Amniotic epithelial cell (primary cell): ENCODE results near the gene TMEM221.

Experiments
- DNase-seq: peaks from one replicate; pipeline ENCODE4 v3.0.0-alpha.2; 2010; ENCODE audit warnings: low read depth

TMEM221 gene

DNA sequence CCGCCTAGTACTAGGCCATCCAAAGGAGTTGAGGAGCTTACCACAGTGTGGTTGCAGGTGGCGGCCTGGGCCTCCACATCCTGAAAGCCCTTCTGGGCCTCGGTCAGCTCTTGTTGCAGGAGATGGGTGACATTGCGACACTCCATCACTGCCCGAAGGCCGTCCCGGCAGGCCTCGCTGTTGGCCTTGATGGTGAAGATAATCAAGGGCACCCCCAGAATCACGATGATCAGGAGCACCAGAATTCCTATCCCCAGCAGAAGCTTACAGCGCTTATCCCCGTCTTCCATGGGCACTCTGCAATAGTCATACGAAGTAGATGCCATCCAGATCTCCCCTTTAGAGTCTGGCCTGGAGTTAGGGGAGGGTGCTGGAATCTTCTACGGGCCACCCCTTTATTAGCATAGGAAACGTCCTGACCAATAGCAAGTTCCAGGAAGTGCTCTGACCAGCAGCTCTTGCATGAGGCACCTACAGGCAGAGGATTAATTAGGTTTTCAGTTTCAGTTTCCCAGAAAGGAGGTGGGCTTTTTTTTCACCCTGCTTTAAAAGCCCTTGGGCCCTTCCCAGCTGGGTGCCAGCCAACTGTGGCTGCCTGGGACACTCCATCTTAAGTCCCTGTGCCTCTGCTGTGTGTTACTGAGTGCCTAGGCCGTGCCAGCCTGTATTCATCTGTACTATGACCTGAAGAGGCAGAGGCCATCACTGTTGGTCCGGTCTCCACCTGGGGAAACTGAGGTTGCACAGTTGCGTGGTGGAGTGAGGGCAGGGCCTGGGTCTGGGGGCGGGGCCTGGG, 43.0 kb downstream of the TMEM221 start, which contains the start of gene BST2:
BST2 (minus strand) TSS at position 381 of the 796 bp plus-strand sequence; CDS start at position 326, 55 bp downstream.
- peak; percentile 98 for DNase-seq

DNA sequence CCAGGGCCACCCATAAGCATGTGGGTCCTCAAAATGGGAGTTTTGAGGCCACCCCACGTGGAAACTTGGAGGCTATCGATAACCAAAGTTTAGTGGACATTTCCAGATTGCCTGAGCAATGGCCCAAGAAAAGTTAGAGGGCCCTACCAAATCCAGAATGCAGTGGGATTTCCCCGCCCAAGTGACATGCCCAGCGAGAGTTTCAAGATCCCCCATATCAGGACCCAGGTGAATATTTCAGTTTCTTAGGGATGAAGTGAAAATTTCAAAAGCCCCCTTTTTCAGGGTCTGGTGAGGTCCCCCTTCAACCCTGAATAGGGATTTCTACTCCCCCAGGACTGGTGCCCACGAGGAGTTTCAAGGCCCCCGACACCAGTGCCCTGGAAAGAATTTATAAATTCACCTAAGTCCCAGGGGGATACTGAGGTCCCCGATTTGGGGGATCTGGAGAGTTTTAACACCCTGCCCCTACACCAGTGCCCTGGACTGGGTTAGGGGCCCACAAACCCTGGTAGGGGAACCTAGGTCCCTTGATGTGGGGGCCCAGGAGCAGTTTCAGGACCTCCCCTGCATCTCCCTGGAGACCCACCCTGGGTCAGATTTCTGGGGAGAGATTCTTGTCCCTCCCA, 43.7 kb downstream of the TMEM221 start:
- DNase-seq = no peak

DNA sequence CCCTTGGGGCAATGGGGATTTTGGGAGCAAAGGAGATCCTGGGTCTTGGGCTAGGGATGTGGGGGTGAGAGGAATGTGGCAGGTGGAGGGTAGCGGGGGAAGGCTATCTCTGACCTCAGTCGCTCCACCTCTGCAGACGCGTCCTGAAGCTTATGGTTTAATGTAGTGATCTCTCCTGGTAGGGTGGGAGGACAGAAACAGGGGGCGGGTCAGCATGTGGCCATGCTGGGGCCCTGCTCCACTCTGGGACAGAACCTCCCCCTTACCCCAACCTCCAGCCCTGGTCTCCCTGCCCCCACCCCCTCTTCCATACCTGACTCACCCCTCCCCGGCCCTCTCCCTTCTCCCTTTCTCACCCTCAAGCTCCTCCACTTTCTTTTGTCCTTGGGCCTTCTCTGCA, 44.5 kb downstream of the TMEM221 start:
- peak; percentile 67 for DNase-seq

DNA sequence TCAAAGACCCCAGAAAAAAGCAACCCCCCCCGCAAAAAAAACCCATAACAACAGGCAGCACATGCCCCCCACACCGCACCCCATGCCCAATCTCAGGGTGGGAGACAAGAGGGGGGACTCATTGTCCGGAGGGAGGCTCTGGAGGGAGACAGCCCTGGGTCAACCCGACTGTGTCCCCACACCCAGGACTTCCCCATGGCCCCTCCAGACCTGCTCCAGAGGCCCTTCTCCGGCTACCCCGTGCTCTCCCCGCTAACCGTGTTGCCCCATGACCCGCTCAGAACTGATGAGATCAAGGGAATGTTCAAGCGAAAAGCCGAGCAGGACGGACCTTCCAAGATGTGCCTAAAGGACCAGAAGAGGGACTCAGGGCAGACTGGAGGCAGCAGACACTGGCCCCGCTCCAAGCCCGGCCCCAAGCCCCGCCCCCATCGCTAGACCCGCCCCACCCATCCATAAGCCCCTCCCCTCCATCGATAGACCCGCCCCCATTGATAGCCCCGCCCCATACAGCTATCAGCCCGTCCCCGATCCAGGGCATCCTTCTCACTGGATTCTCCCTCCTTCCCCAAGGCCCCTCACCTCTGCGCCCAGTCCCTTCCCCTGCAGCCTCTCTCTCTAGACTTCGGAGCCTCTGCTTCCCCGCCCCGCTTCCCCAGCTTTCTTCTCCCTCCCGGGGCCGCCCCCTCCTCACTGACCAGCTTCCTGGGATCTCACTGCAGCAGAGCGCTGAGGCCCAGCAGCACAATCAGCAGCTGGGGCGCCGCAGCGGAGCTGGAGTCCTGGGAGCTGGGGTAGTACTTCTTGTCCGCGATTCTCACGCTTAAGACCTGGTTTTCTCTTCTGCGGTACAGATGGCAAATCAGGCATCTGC, 45.2 kb downstream of the TMEM221 start:
- DNase-seq = peak; percentile 69

DNA sequence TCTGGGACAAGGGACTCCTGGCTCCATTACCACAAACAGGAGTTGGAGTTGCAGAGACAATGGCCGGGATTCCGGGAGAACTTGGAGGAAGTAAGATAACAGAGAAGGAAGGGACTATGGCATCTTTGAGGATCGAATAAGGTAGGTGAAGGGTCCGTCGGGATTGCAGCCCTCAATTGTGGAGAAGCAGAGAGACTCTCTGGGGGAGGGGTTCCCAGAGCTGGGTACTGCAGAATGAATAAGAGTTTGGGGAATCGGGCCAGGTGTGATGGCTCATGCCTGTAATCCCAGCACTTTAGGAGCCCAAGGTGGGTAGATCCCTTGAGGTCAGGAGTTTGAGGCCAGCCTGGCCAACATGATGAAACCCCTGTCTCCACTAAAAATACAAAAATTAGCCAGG, 46.8 kb downstream of the TMEM221 start:
- DNase-seq = no peak

DNA sequence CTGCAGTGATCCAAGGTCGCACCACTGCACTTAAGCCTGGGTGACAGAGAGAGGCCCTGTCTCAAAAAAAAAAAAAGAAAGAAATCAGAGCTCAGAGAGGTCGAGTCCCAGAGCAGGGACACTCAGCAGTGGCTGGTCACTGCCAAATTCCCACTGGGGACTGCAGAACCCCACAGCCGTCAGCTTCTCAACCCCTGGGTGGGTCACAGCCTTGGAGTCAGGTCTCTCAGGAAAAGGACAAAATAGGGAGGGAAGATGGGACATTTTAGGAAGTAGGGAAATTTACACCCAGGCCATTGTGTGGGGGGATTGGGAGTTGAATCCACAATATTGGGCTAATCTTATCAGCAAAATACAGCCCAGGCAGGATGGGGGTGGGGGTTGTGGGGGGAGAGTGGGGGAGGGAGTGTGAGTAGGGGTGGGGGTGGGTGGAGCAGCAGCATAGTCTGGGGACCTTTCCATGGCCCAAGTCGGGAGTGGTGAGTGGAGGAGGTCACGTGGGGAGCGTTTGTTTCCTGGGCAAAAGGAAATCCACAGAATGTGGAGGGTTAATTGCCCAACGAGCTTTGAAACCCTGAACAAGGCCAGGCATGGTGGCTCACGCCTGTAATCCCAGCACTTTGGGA, 49.5 kb downstream of the TMEM221 start:
- no peak for DNase-seq

DNA sequence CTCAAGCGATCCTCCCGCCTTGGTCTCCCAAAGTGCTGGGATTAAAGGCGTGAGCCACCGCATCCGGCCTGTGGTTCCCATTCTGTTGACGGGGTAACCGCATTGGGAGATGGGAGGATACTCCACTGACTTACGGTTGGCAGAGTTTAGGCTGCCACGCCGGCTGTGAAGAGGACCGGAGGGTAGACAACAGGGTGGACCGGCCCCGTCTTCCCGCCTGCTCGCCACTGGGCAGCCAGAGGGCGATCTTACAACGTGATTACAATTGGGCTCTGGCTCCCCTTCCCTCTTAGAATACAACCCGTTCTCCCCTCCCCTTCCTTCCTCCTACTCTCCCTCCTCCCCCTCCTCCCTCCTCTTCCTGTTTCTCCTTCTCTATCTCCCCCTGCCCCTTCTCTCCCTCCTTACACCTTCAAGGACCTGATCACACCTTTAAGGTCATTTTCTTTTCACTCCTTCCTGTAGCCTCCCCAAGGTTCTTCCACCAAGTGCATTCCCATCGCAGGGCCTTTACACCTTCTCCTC, 53.5 kb downstream of the TMEM221 start:
- DNase-seq = peak; percentile 79

DNA sequence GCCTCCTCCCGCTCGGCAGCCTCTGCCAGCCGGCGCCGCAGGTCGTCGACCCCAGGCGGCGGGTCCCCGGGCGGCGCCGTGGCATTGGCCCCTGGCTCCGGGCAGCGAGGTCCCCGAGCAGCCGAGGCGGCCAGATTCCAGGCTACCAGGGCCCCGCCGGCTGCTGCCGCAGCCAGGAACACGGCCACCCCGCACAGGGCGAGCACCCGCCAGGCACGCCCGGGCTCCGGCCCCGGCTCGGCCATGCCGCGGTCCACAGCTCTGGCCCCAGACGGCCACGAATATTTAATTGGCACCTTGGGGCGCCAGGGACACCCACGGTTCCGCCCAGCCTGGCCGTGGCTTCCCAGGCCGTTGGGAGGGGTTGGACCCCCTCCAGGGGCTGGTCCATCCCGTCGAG, 54.6 kb downstream of the TMEM221 start, which contains the start of gene CCDC194:
CCDC194 (minus strand) TSS at position 283 of the 400 bp plus-strand sequence; CDS start at position 245, 38 bp downstream.
- no peak for DNase-seq

DNA sequence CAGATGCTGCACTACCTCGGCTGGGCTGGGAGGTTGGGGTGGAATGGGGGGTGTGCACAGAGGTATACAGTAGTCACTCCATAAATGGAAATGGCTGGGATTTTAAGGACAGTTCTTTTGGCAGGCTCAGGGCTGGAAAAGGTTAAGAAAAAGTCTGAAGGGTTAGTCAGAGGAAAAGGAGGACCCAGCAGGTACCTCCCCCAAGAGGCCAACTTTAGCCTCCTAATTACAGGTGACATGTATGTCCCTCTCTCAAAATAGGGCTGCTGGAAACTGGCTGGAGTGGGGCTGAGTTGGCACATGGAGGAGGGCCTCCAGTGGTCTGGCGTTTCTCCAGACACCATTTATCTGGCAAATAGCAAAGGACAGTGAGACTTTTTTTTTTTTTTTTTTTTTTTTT, 55.5 kb downstream of the TMEM221 start:
- DNase-seq = peak; percentile 75

DNA sequence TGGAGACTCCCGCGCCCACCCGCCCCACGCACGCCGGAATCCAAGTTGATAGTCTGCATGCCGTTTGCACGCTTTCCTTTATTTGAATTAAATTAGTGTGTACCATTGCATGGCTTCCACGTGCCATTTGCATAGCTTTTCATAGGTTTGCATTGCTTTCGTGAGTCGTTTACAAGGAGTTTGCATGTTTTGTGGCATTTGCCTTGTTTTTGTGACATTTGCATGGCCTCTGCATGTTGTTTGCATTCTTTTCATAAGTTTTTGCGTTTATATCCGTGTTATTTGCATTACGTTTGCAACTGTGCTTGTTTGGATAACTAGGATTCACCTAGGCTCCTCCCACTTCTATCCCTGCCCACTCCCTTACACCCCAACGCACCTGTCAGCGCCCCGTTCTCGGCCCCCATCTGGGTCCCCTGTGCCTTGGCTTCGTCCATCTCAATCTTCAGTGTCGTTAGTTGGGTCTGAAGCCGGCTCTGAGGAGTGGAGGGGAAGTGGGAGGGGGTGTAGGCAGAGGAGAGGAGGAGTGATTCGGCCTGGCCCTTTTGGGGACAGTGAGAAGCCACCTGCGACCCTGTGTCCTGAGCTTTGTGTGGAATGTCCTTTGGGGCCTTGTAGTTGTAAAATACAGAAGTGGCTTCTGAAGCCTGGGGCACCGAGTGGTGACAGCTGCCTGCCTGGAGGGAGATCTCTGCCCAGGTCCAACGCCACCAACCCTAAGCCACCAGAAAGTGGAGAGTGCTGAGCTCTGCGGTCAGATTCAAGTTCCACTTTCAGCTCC, 56.9 kb downstream of the TMEM221 start:
- peak; percentile 51 for DNase-seq

DNA sequence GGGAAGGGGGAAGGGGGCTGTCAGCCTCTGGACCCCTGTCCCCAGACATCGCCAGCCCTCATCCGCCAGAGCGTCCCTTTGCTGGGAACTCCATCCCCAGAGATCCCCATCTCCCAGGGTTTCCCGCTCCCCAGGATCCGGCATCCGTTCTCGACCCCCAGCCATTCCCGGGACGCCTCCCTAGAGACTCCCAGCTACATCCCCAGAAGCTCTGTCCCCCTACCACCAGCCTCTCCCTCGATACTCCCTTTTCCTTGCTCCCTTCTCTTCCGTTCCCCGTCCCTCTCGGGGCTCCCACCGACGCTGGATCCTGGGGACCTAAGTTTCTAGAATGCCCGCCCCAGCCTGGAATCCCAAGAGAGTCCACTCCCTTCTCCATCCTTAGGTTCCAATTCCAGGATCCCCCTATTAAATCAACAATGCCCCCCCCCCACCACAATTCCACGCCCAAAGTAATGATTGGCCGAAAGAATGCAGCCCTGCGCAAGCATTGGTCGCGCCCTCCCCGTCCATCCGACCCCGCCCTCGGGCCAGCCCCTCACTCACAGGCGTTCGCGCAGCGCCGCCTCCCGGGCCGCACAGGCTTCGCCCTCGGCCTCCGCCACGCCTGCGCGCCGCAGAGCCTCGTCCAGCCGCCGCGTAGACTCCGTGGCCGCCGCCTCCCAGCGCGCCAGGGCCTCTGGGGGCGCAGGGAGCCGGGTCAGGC, 57.6 kb downstream of the TMEM221 start:
- DNase-seq = peak; percentile 84

DNA sequence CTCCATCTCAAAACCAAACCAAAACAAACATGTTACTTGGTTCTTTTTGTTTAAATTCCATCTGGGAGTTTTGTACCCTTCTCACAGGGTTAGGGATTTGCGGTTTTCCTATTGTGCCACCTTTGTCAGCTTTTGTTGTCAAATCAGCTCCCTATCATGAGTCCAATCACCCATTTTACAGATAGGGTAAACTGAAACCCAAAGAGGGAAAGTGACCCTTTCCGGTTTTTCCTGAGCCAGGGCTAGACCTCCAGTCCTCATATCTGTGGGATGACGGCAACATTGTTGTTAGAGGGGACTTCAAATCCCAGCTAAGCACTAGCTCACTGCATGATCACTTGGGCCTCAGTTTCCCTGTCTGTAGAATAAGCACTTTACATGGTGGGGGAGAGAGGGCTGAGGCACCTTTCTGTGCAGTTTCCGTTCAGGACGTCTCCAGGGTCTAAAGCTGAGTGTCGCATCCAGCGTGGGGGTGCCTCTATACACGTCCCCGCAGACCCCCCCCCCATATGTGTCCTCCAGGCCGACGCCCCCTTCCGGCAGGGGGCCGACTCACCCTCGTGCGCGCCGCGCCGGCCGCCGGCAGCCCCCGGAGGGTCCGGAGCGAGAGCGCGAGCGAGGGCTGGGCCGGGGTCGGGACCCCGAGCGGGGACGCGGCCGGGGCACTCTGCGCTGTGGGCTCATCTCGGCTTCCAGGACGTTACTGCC, 58.4 kb downstream of the TMEM221 start:
- no peak for DNase-seq

DNA sequence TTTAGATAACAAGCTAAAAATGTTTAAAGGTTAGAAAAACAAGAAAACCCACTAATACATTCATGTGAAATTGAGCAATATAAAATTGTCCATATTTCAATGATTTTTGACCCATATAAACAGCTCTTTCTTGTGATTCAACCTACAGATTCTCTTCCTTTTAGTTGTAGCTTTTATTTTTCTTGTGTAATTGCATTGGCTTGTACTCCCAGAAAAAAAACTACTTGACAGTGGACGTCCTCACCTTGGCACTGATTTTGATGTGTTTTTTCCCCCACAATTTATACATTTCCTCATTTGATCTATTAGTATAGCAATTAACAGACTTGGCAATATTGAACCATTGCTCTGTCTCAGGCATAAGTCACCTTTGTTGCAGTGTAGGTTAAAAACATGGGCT, 59.2 kb downstream of the TMEM221 start:
- DNase-seq = no peak

DNA sequence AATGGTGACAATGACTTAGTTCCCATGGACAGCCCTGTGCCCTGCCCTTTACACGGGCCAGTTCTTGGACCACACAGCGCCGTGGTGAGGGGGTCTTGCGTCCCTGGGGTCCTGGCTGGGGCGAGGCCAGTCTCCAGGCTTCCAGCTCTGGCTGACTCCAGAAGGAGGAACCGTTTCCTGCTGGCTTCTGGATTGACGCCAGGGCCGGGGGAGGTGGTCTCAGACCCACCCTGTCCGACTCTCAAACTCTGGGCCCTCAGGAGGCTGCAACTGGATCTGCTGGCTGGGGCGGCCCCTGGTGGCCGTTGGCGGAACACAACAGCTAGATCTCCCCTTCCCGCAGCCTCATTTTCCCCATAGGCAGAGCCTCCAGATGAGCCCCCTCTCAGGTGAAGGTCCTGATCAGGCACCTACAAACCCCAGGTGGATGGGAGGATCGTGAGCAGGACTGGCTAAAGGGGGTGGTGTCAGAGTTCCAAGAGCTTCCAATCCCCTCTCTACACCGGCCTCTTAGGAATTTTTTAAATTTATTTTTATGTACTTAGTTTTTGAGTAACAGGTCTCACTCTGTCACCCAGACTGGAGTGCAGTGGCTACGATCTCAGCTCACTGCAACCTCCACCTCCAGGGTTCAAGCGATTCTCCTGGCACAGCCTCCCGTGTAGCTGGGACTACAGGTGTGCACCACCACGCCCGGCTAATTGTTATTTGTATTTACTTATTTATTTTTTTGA, 62.4 kb downstream of the TMEM221 start:
- DNase-seq = no peak
